ENCODE results near the gene VSNL1.

VSNL1 gene

GRCh38 chr2:17540093-17540812 lies at the start of gene VSNL1:
Gene VSNL1 (plus strand): TSS chr2:17540696. CDS start chr2:17592075, 51,379 bp downstream.
- H3K4me1 ChIP-seq (ENCODE audit: control insufficient read depth, insufficient read depth, low read length): peaks cover 33% of the 10 kb centered on the region
- H3K9me3 ChIP-seq (ENCODE audit: control insufficient read depth, insufficient read depth, low read depth, low read length): no peaks in the 10 kb centered on the region
- peaks cover 32% of the 10 kb centered on the region for H3K27me3 ChIP-seq (ENCODE audit: control insufficient read depth, insufficient read depth, low read length)
- H3K9ac ChIP-seq (ENCODE audit: low read length): peak within 1 kb of the TSS; percentile 91
- H3K36me3 ChIP-seq (ENCODE audit: control insufficient read depth, insufficient read depth, low read length): no peaks in the 10 kb centered on the region
- peak within 1 kb of the TSS; percentile 72 for H3K27ac ChIP-seq (ENCODE audit: low read depth, low read length)
- H3K4me3 ChIP-seq (ENCODE audit: low read depth, low read length): peak within 1 kb of the TSS; percentile 83

GRCh38 chr2:17495590-17495989 lies 44.9 kb upstream of the VSNL1 start:
- Histone ChIP-seq H3K36me3 (ENCODE audit: control insufficient read depth, insufficient read depth, low read length) (no peaks in the 10 kb centered on the region), H3K27ac (ENCODE audit: low read depth, low read length) (no peak overlapping the region), H3K4me1 (ENCODE audit: control insufficient read depth, insufficient read depth, low read length) (no peaks in the 10 kb centered on the region), H3K9ac (ENCODE audit: low read length) (no peak overlapping the region), H3K4me3 (ENCODE audit: low read depth, low read length) (no peak overlapping the region), H3K27me3 (ENCODE audit: control insufficient read depth, insufficient read depth, low read length) (no peaks in the 10 kb centered on the region), H3K9me3 (ENCODE audit: control insufficient read depth, insufficient read depth, low read depth, low read length) (no peaks in the 10 kb centered on the region)

GRCh38 chr2:17497718-17498117 lies 42.8 kb upstream of the VSNL1 start:
- H3K36me3 ChIP-seq (ENCODE audit: control insufficient read depth, insufficient read depth, low read length): no peaks in the 10 kb centered on the region
- no peaks in the 10 kb centered on the region for H3K4me1 ChIP-seq (ENCODE audit: control insufficient read depth, insufficient read depth, low read length)
- no peak overlapping the region for H3K4me3 ChIP-seq (ENCODE audit: low read depth, low read length)
- H3K27me3 ChIP-seq (ENCODE audit: control insufficient read depth, insufficient read depth, low read length): no peaks in the 10 kb centered on the region
- no peak overlapping the region for H3K27ac ChIP-seq (ENCODE audit: low read depth, low read length)
- H3K9me3 ChIP-seq (ENCODE audit: control insufficient read depth, insufficient read depth, low read depth, low read length): no peaks in the 10 kb centered on the region
- H3K9ac ChIP-seq (ENCODE audit: low read length): no peak overlapping the region

GRCh38 chr2:17506736-17507616 lies 33.5 kb upstream of the VSNL1 start:
- H3K9me3 ChIP-seq (ENCODE audit: control insufficient read depth, insufficient read depth, low read depth, low read length): no peaks in the 10 kb centered on the region
- H3K36me3 ChIP-seq (ENCODE audit: control insufficient read depth, insufficient read depth, low read length): no peaks in the 10 kb centered on the region
- H3K4me1 ChIP-seq (ENCODE audit: control insufficient read depth, insufficient read depth, low read length): peaks cover 14% of the 10 kb centered on the region
- H3K4me3 ChIP-seq (ENCODE audit: low read depth, low read length): no peak overlapping the region
- no peaks in the 10 kb centered on the region for H3K27me3 ChIP-seq (ENCODE audit: control insufficient read depth, insufficient read depth, low read length)
- H3K9ac ChIP-seq (ENCODE audit: low read length): no peak overlapping the region
- no peak overlapping the region for H3K27ac ChIP-seq (ENCODE audit: low read depth, low read length)

GRCh38 chr2:17515652-17516051 lies 24.8 kb upstream of the VSNL1 start:
- no peak overlapping the region for H3K9ac ChIP-seq (ENCODE audit: low read length)
- H3K27ac ChIP-seq (ENCODE audit: low read depth, low read length): no peak overlapping the region
- H3K4me1 ChIP-seq (ENCODE audit: control insufficient read depth, insufficient read depth, low read length): peaks cover 22% of the 10 kb centered on the region; the same call in 1 of the 2 replicates

GRCh38 chr2:17517481-17518211 lies 22.9 kb upstream of the VSNL1 start:
- H3K9me3 ChIP-seq (ENCODE audit: control insufficient read depth, insufficient read depth, low read depth, low read length): no peaks in the 10 kb centered on the region
- peak overlapping the region; percentile 1; the same call in 1 of the 2 replicates for H3K27ac ChIP-seq (ENCODE audit: low read depth, low read length)
- peak overlapping the region; percentile 69 for H3K4me3 ChIP-seq (ENCODE audit: low read depth, low read length)
- H3K4me1 ChIP-seq (ENCODE audit: control insufficient read depth, insufficient read depth, low read length): peaks cover 22% of the 10 kb centered on the region; the same call in 1 of the 2 replicates
- no peaks in the 10 kb centered on the region for H3K36me3 ChIP-seq (ENCODE audit: control insufficient read depth, insufficient read depth, low read length)
- peak overlapping the region; percentile 76 for H3K9ac ChIP-seq (ENCODE audit: low read length)
- H3K27me3 ChIP-seq (ENCODE audit: control insufficient read depth, insufficient read depth, low read length): no peaks in the 10 kb centered on the region

More at GRCh38 chr2:17515652-17516051, 24.8 kb upstream of the VSNL1 start:
- Histone ChIP-seq H3K27me3 (ENCODE audit: control insufficient read depth, insufficient read depth, low read length) (no peaks in the 10 kb centered on the region), H3K9me3 (ENCODE audit: control insufficient read depth, insufficient read depth, low read depth, low read length) (no peaks in the 10 kb centered on the region), H3K4me3 (ENCODE audit: low read depth, low read length) (no peak overlapping the region), H3K36me3 (ENCODE audit: control insufficient read depth, insufficient read depth, low read length) (no peaks in the 10 kb centered on the region)

- Histone ChIP-seq H3K9me3 (ENCODE audit: control insufficient read depth, insufficient read depth, low read depth, low read length) (no peaks in the 10 kb centered on the region), H3K36me3 (ENCODE audit: control insufficient read depth, insufficient read depth, low read length) (no peaks in the 10 kb centered on the region), H3K4me1 (ENCODE audit: control insufficient read depth, insufficient read depth, low read length) (peaks cover 22% of the 10 kb centered on the region; the same call in 1 of the 2 replicates), H3K9ac (ENCODE audit: low read length) (peak within 1 kb of the TSS; percentile 76), H3K27me3 (ENCODE audit: control insufficient read depth, insufficient read depth, low read length) (no peaks in the 10 kb centered on the region), H3K27ac (ENCODE audit: low read depth, low read length) (peak within 1 kb of the TSS; percentile 23; the same call in 1 of the 2 replicates), H3K4me3 (ENCODE audit: low read depth, low read length) (peak within 1 kb of the TSS; percentile 69)
Observed at GRCh38 chr2:17518212-17519154, 22.0 kb upstream of the VSNL1 start, which contains the start of gene RAD51AP2. Gene RAD51AP2 (minus strand): TSS chr2:17518440. CDS start chr2:17518415, 25 bp downstream.

GRCh38 chr2:17519486-17519885 lies 21.0 kb upstream of the VSNL1 start:
- Histone ChIP-seq H3K9me3 (ENCODE audit: control insufficient read depth, insufficient read depth, low read depth, low read length) (no peaks in the 10 kb centered on the region), H3K36me3 (ENCODE audit: control insufficient read depth, insufficient read depth, low read length) (no peaks in the 10 kb centered on the region), H3K4me1 (ENCODE audit: control insufficient read depth, insufficient read depth, low read length) (peaks cover 22% of the 10 kb centered on the region; the same call in 1 of the 2 replicates), H3K4me3 (ENCODE audit: low read depth, low read length) (no peak overlapping the region), H3K27me3 (ENCODE audit: control insufficient read depth, insufficient read depth, low read length) (no peaks in the 10 kb centered on the region), H3K9ac (ENCODE audit: low read length) (no peak overlapping the region), H3K27ac (ENCODE audit: low read depth, low read length) (no peak overlapping the region)

- no peak overlapping the region for H3K27ac ChIP-seq (ENCODE audit: low read depth, low read length)
- no peaks in the 10 kb centered on the region for H3K9me3 ChIP-seq (ENCODE audit: control insufficient read depth, insufficient read depth, low read depth, low read length)
- H3K4me3 ChIP-seq (ENCODE audit: low read depth, low read length): no peak overlapping the region
- no peaks in the 10 kb centered on the region for H3K36me3 ChIP-seq (ENCODE audit: control insufficient read depth, insufficient read depth, low read length)
- H3K27me3 ChIP-seq (ENCODE audit: control insufficient read depth, insufficient read depth, low read length): no peaks in the 10 kb centered on the region
- H3K4me1 ChIP-seq (ENCODE audit: control insufficient read depth, insufficient read depth, low read length): peaks cover 22% of the 10 kb centered on the region; the same call in 1 of the 2 replicates
- no peak overlapping the region for H3K9ac ChIP-seq (ENCODE audit: low read length)
Observed at GRCh38 chr2:17520761-17521160, 19.7 kb upstream of the VSNL1 start.

GRCh38 chr2:17521621-17522020 lies 18.9 kb upstream of the VSNL1 start:
- H3K9me3 ChIP-seq (ENCODE audit: control insufficient read depth, insufficient read depth, low read depth, low read length): no peaks in the 10 kb centered on the region
- H3K27ac ChIP-seq (ENCODE audit: low read depth, low read length): no peak overlapping the region
- H3K27me3 ChIP-seq (ENCODE audit: control insufficient read depth, insufficient read depth, low read length): no peaks in the 10 kb centered on the region
- no peak overlapping the region for H3K4me3 ChIP-seq (ENCODE audit: low read depth, low read length)
- peaks cover 22% of the 10 kb centered on the region; the same call in 1 of the 2 replicates for H3K4me1 ChIP-seq (ENCODE audit: control insufficient read depth, insufficient read depth, low read length)
- H3K9ac ChIP-seq (ENCODE audit: low read length): no peak overlapping the region
- no peaks in the 10 kb centered on the region for H3K36me3 ChIP-seq (ENCODE audit: control insufficient read depth, insufficient read depth, low read length)

Measured in HUES6 (cell line).